NCI-H2029 (cell line): ENCODE measurements around the gene ALDH7A1.

Source experiments
- DNase-seq: peaks from one replicate; lab custom pipeline; 2025; lab: John Stamatoyannopoulos, UW

The ALDH7A1 gene

DNA sequence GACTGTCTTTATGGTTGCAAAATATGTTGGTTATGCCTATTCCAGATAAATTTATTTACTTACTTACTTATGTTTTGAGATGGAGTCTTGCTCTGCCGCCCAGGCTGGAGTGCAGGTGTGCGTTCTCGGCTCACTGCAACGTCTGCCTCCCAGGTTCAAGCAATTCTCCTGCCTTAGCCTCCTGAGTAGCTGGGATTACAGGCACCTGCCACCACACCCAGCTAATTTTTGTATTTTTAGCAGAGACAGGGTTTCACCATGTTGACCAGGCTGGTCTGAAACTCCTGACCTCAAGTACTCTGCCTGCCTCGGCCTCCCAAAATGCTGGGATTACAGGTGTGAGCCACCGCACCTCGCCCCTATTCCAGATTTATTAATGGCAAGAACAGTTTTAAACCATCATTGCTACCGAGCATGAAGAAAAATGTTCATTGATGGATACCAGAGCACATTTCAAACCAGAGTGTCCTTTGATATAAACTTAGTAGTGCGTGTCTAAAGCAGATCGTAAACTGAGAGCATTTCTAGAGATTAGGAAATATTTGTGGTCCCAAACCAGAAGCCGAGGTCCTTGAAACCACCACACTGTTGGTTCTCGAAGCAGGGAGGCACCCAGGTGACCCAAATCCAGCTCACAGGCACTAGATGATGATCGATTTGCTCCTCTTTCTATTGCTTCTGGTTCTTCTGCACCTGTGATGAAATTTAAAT, 86.6 kb downstream of the ALDH7A1 start:
- no peak for DNase-seq

DNA sequence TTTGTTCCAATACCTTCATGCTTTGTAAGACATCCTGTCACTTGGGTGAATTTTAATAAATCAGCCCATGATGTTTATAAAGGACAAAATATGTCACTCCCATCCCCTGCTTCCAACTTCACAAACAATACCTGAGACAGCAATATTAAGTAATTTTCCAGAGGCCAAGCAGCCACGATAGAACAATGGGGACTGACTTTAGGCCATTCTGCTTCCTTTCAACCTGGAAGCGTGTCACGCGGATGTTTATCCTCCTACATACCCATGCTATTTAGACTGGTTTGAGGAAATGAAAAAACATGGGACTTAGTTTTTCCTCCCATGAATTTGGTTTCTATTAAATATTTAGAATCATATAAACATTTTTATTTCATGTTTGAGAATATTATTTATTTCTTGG, 88.9 kb downstream of the ALDH7A1 start:
- DNase-seq = no peak

DNA sequence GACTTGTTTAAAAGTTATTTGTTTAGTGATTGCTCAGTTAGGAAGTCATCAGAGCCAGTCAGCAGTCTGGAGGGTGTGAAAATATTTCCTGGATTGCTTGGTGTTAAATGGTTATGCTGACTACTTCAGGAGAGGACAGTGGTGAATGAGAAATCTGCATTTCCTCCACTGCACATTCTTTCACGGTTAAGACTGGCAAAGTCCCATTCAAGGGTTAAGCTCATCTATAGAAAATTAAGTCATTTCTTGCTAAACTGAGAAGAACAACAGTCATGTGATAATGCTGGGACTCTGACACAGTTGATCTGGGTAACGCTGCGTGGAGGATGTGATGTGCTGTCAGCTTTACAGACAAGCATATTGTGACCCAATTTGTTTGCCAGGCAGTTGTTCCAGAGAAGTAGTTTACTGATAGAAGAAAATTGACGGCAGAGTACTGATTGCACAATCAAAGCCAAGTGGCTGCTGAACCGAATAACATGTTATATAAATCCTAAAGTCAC, 91.4 kb downstream of the ALDH7A1 start:
- no peak for DNase-seq

DNA sequence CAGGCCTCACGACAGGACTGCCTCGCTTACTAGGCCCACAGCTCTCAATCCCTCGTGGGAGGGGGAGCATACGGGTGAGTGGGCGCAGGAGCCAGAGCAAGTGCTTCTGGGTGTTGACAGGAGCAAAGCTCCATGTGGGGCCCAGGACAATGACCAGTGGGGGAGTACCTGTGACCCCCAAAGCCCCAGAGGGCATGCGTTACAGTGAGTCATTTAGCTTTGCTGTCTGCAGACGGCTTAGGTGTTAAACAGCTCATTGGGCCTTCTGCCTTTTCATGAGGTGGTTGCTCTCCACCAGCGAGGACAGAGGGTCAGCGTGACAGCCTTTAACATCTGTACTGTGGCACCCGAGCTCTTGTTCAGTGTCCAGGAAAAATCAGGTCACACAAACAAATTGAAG, 93.6 kb downstream of the ALDH7A1 start:
- no peak for DNase-seq

DNA sequence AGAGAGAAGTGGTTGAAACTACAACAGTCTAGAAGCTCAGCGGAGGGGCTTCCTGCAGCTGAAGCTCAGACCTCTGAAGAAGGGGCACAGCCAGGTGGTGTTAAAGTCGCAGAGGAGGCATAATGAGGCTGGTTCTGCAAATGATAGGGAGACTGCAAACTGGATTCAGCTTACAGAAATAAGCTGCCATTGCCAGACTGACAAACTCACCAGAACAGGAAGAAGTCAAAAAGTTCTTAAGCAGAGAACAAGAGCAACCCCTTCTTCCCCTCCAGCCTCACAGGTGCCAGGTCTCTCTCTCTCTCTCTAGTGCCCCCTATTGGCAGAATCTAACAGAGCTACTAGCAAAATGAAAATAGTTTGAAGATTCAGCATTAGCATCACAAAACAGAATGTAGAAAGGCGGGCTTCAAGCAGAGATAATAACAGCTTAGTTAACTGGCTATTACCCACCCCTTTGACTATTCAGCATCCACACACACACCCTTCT, 95.1 kb downstream of the ALDH7A1 start:
- DNase-seq = no peak

DNA sequence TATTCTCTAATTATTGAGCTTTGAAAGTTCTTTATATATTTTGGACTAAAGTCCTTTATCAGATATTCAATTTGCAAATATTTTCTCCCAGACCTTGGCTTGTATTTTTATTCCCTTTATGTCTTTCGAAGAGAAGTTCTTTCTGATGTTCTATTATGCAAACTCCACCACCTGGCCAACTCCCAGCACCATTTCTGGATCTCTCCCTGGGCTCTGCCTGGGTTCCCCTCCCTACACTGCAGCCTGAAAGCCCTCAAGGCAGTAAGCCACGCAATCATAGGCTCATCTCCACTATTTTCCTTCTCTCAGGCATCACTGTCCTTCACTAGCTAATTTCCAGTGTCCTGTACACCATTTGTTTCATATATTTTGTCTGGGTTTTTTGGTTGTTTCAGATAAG, 95.7 kb downstream of the ALDH7A1 start:
- DNase-seq = no peak

DNA sequence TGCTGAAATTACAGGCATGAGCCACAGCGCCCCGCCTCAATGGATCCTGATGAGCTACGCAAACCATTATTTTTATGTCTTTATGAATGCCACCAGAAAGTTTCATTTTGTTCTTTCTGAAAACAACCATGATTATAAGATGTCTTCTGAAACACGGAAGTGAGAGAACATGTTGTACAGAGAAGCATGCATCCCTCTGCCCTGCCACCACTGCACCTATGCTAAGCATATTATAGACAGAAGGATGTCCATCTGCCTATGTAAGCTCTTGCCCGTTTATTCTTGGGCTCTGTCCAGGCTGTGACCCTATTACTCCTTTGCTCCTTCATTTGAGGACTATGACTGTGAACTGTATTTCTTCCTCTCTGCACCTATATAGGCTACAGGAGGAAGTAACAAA, 97.5 kb downstream of the ALDH7A1 start:
- no peak for DNase-seq

DNA sequence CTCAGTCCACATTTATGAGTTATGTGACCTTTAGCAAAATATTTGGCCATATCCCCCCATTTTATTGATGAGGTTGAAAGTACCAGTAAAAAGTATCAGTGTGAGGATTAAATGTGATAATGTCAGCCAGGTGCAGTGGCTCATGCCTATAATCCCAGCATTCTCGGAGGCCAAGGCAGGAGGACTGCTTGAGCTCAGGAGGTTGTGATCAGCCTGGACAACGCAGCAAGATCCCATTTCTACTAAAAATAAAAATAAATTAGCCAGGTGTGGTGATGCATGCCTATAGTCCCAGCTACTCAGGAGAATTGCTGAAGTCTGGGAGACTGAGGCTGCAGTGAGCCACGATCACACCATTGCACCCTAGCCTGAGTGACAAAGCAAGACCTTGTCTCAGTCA, 100.6 kb downstream of the ALDH7A1 start:
- no peak for DNase-seq

DNA sequence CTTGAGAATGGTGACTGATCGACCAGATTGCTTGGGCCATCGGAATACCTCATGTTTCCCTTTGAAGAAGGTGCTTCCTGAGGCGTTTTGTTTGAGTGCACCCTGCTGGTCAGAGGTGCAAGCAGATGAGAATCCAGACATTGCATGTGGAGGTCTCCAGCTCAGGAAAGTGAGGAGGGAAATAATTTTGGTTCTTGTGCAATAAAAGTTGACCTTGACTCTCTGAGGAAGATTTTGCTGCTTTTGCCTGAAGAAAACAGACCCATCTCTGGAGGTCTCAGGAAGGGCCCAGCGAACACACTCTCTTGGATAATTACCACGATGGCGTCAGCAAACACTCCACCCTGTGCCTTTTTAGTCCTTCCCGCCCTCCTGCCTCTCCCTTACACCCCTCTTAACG, 102.1 kb downstream of the ALDH7A1 start:
- DNase-seq = no peak

DNA sequence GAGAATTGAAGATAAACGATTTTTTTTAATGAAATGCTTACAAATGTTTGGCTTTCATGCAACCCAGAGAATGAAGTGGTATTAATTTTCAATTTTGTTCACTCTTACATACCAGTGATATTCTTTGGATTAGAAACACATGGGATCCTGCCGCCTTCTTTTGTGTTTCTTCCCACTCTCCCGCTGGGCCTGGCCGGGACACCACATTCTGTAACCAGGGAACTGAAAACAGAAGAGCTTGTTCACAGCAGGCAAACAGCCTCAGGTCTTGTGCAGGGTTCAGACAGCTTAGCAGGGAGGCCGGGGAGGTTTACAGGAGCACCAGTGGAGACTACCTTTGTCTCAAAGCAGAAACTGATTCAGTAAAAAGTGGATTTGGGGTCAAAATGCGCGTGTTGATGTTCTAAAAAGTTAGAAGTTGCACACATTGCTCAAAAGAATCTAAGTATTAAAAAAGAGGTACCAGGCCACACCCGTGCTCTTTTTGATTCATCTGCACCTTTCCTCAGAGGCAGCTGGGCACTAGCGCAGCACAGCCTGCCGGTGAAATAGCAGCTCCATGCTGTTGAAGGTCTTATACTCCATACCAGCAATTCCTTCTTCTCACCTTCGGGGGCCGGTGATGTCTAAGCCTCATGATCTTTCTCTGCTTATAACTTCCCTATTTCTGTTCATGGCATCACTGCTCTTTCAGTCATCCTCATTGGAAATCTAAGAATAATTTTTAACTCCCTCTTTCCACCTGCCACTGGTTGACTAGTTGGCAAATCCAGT, 104.7 kb downstream of the ALDH7A1 start:
- DNase-seq = no peak

DNA sequence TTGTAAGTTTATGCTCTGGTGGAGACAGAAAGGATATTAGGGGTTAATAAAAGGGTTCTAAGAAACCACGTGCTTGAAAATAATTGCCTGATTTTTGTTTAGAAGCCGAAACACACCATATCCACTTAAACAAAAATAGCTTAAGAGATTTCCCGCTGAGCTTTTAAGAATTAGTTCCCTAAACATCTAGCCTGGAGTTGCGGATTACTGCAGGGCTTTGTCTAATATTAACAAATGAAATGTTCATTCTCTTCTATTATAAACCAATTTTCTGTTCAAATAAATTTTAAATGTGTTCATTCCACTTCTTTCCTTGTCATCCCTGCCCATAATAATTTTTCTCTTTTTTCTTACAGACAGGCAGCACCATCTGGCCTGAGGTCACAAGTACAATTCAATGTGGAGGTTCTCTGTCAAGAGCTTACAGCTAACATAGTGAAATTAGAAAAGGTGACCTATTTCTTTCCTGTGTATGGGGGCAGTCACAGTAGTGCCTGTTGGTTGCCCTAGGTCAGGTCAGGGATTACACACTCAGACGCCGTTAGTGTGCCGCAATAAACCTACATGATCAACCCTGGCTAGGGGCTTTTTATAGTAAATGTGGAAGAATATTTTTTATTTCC, 106.5 kb downstream of the ALDH7A1 start:
- DNase-seq = no peak

DNA sequence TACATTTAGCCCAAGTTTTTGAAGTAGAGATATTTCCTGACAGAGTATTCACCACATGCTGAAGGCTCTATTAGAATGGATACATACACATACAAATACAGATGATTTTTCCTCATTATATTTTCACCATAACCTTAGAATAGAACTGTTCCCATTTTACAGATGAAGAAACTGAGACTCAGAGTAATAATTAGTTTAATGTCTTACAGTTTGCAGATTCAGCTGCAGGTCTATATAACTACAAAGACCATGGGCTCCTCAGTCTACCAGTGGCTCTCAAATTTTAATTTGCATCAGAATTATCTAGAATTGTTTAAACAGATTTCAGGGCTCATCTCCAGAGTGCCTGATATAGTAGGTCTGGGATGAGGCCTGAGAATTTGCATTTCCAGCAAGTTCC, 107.4 kb downstream of the ALDH7A1 start:
- no peak for DNase-seq

DNA sequence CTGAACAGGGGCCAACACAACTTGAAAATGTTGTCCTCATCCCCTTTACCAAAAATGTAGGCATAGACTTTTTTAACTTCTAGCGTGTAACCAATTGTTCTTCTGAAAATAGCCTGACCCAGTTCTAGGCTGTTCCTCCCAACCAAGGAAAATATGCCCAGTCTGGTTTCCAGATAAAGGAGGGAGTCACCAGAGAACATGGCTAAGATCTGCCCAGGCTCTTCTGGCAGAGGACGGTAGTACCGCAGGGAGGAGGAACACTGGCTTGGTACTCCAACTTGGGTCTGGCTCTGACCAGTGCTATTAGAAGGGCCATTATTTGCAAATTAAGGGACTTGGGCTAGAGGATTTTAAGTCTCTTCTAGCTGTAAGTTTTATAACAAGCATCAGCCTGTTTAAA, 108.7 kb downstream of the ALDH7A1 start:
- DNase-seq = no peak

DNA sequence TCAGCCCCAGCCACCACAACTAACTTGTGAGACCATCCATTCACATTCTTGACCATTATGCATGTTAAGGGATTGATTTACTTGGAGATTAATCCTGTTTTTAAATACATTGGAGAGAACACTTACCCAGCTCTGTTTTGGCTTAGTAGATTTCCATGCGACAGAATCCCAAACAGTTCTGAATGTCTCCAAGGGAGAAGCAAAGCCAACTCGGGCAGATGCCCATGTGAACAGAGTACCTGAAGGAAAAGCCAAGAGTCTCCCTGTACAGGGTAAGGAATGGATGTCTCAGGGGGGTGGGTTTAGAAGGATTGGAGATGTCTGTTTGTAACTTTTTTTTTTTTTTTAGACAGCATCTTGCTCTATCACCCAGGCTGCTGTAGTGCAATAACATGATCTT, 110.8 kb downstream of the ALDH7A1 start:
- DNase-seq = no peak

DNA sequence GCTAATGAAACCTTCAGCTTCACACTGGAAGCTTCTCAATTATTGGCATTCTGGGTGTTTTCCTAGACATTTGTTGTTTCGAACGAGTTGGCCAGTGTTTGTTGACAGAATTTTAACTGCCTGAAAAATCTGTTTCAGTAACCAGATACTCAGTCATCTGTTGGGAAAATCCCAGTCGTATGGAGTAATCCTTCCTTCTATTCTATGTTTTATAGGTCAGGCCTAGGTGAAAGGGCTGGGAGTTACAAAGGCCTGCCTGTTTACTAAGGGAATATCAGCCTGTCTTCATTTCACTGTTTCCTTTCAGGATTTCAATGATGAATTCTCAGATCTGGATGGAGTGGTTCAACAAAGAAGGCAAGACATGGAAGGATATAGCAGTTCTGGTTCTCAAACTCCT, 111.9 kb downstream of the ALDH7A1 start:
- DNase-seq = no peak

DNA sequence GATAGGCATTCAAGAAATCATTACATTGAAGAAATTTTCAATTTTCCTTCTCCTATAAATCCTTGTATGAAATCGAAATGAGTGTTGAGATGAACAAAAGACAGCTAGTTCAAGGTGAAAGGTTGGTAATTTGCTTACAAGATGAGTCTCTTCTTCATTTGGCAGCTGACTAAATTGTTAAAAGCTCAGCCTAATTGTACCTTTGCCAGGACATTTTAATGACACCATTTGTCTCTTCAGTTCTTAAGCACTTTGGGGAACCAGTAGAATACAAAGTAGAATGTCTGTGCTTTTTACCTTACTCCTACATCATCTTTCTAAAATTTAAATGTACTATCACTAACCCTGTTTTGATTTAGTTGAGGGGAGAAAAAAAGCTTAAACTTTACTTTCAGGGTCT, 112.4 kb downstream of the ALDH7A1 start:
- DNase-seq = no peak

DNA sequence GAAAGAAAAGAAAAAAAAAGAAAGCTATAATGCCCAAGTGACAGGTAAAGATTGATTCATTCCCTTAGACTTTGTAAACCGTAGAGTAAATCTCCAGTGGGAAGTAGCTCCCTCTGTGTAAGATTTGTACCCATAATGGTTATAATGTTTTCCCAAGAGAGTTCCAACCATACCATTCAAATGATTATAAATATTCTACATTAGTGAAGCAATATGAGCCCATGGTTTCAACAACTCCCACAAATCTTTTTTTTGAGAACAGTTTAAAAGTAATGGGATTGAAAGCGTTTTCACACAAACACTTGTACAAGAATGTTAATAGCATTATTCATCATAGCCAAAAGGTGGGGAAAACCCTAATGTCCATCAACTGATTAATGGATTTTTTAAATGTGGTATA, 113.8 kb downstream of the ALDH7A1 start:
- no peak for DNase-seq
